Measurements from ENCODE around the gene HIVEP3. TPM values are rescaled to one million over a fixed set of nuclear protein-coding genes. Genes with fewer than 3 reads are reported as not detected.

The HIVEP3 gene
- total RNA-seq, 4 donors from 2014 or later = 4.2 to 6.5 (median 4.7) TPM

- WGBS, 2 donors = 87 to 90% methylated on average over 2 of the region's 2 CpGs
- no peak overlapping the region for H3K27ac ChIP-seq
- no peaks in the 10 kb centered on the region for H3K36me3 ChIP-seq
- peaks cover 0 to 8% (median 0%) of the 10 kb centered on the region in 4 donors for H3K4me1 ChIP-seq
- TF ChIP-seq CTCF (IDR thresholded peaks at IDR 0.05) = no peak
- no peak for TF ChIP-seq POLR2A (IDR thresholded peaks at IDR 0.05)
- H3K9me3 ChIP-seq = no peaks in the 10 kb centered on the region
- H3K27me3 ChIP-seq = no peaks in the 10 kb centered on the region
- DNase-seq (ENCODE audit: low spot score in 2 of 2) = no peak
- H3K4me3 ChIP-seq = no peak overlapping the region
These were observed 227.3 kb downstream of the HIVEP3 start for GRCh38 chr1:41691424-41691823.

- Histone ChIP-seq H3K36me3 (no peaks in the 10 kb centered on the region), H3K27me3 (no peaks in the 10 kb centered on the region), H3K4me1 (peaks cover 0 to 8% (median 0%) of the 10 kb centered on the region in 4 donors), H3K4me3 (no peak overlapping the region), H3K27ac (no peak overlapping the region), H3K9me3 (no peaks in the 10 kb centered on the region)
- no peak for DNase-seq (ENCODE audit: low spot score in 2 of 2)
- TF ChIP-seq POLR2A (IDR thresholded peaks at IDR 0.05) (no peak), CTCF (IDR thresholded peaks at IDR 0.05) (no peak), EP300 (IDR thresholded peaks at IDR 0.05) (no peak)
- WGBS, 2 donors = 97 to 98% methylated on average over 7 to 8 of the region's 8 CpGs
These were observed 228.4 kb downstream of the HIVEP3 start for GRCh38 chr1:41690331-41690730.

GRCh38 chr1:41689558-41689981 lies 229.2 kb downstream of the HIVEP3 start:
- Histone ChIP-seq H3K4me3 (no peak overlapping the region), H3K27ac (no peak overlapping the region), H3K36me3 (no peaks in the 10 kb centered on the region), H3K4me1 (peaks cover 0 to 8% (median 0%) of the 10 kb centered on the region in 4 donors), H3K27me3 (no peaks in the 10 kb centered on the region), H3K9me3 (no peaks in the 10 kb centered on the region)
- 36 to 44% methylated on average over 7 of the region's 7 CpGs for WGBS, 2 donors
- TF ChIP-seq CTCF (IDR thresholded peaks at IDR 0.05) (no peak), EP300 (IDR thresholded peaks at IDR 0.05) (no peak), POLR2A (IDR thresholded peaks at IDR 0.05) (no peak)
- DNase-seq (ENCODE audit: low spot score in 2 of 2) = no peak

GRCh38 chr1:41689139-41689538 lies 229.6 kb downstream of the HIVEP3 start:
- H3K27ac ChIP-seq = no peak overlapping the region
- no peaks in the 10 kb centered on the region for H3K27me3 ChIP-seq
- H3K4me3 ChIP-seq = no peak overlapping the region
- DNase-seq (ENCODE audit: low spot score in 2 of 2) = no peak
- TF ChIP-seq POLR2A (IDR thresholded peaks at IDR 0.05) (no peak), CTCF (IDR thresholded peaks at IDR 0.05) (no peak)
- H3K36me3 ChIP-seq = no peaks in the 10 kb centered on the region
- WGBS, 2 donors = 88 to 91% methylated on average over 10 of the region's 10 CpGs
- H3K9me3 ChIP-seq = no peaks in the 10 kb centered on the region
- peaks cover 0 to 11% (median under 1%) of the 10 kb centered on the region in 4 donors for H3K4me1 ChIP-seq

GRCh38 chr1:41687007-41687406 lies 231.7 kb downstream of the HIVEP3 start:
- H3K36me3 ChIP-seq = no peaks in the 10 kb centered on the region
- no peak for DNase-seq (ENCODE audit: low spot score in 2 of 2)
- TF ChIP-seq CTCF (IDR thresholded peaks at IDR 0.05) (no peak), POLR2A (IDR thresholded peaks at IDR 0.05) (no peak), EP300 (IDR thresholded peaks at IDR 0.05) (no peak)
- WGBS, 2 donors = 100% methylated on average over 1 of the region's 1 CpG
- H3K27me3 ChIP-seq = no peaks in the 10 kb centered on the region
- H3K27ac ChIP-seq = no peak overlapping the region
- H3K4me3 ChIP-seq = no peak overlapping the region
- peaks cover 0 to 27% (median 6%) of the 10 kb centered on the region in 4 donors for H3K4me1 ChIP-seq
- H3K9me3 ChIP-seq = no peaks in the 10 kb centered on the region

All from tibial nerve (tissue), 4 donors.